K562 (cell line): Measurements from ENCODE around the gene MMP28. TPM values are rescaled to one million over a fixed set of nuclear protein-coding genes. Genes with fewer than 3 reads are reported as not detected.

Source experiments
- ARHGAP35 ChIP-seq: fragments of 450-650 bp; IDR thresholded peaks from 2 replicates; pipeline ENCODE4 v1.6.1; 2018; ENCODE audit not compliant: partially characterized antibody
- ATF7 ChIP-seq: fragments of 450-650 bp; IDR thresholded peaks from 2 replicates; pipeline ENCODE4 v1.7.1; 2014; ENCODE audit warnings: mild to moderate bottlenecking, moderate library complexity
- BRD9 ChIP-seq: fragments of 450-650 bp; IDR thresholded peaks from 2 replicates; pipeline ENCODE4 v1.6.1; 2018; ENCODE audit warnings: low read depth; ENCODE audit not compliant: partially characterized antibody
- CTBP1 ChIP-seq: fragments of 450-650 bp; IDR thresholded peaks from 2 replicates; pipeline ENCODE4 v1.6.1; 2016; ENCODE audit warnings: borderline replicate concordance
- GABPA ChIP-seq: fragments of 200-800 bp; sonication (Bioruptor generic); conservative IDR thresholded peaks from 2 replicates; pipeline ENCODE4 v1.6.1; 2016; ENCODE audit warnings: low read depth, missing genetic modification characterization, missing compliant biosample characterization
- JUND ChIP-seq, 2 experiments: IDR thresholded peaks; 2 replicates in 1 of 2; 3 replicates in 1 of 2; pipeline ENCODE4 v1.6.1; 2011; ENCODE audit warnings: borderline replicate concordance in 2 of 2, low read depth in 2 of 2, low read length in 2 of 2, improper control_type of control experiment in 1 of 2, missing biosample characterization in 1 of 2, missing genetic modification characterization in 1 of 2, missing genetic modification reagents in 1 of 2
- L3MBTL2 ChIP-seq: fragments of 450-650 bp; IDR thresholded peaks from 2 replicates; pipeline ENCODE4 v1.6.1; 2016; ENCODE audit warnings: mild to moderate bottlenecking, moderate library complexity
- NUFIP1 ChIP-seq: fragments of 450-650 bp; IDR thresholded peaks from 2 replicates; pipeline ENCODE4 v1.6.1; 2018; ENCODE audit not compliant: partially characterized antibody
- PRDM10 ChIP-seq: fragments of 450-650 bp; IDR thresholded peaks from 2 replicates; pipeline ENCODE4 v1.6.1; 2018; ENCODE audit not compliant: partially characterized antibody
- RBM14 ChIP-seq: fragments of 200-400 bp; formaldehyde crosslinking; IDR thresholded peaks from 2 replicates; pipeline ENCODE4 v1.6.1; 2018; ENCODE audit warnings: low read depth, mild to moderate bottlenecking, low read length, moderate library complexity, borderline replicate concordance; ENCODE audit not compliant: insufficient read depth
- SAFB ChIP-seq: fragments of 200-400 bp; formaldehyde crosslinking; IDR thresholded peaks from 2 replicates; pipeline ENCODE4 v1.6.1; 2017; ENCODE audit warnings: low read depth, low read length, borderline replicate concordance
- THRB ChIP-seq: fragments of 450-650 bp; formaldehyde crosslinking; conservative IDR thresholded peaks from 2 replicates; pipeline ENCODE4 v1.4.0; 2022; ENCODE audit warnings: mild to moderate bottlenecking, missing genetic modification characterization
- XRCC5 ChIP-seq: fragments of 200-400 bp; formaldehyde crosslinking; IDR thresholded peaks from 2 replicates; pipeline ENCODE4 v1.6.1; 2017; ENCODE audit warnings: low read depth, mild to moderate bottlenecking, low read length
- ZBTB11 ChIP-seq, 3 experiments: fragments of 200-800 bp in 1 of 3; fragments of 250-450 bp in 1 of 3; fragments of 450-650 bp in 1 of 3; sonication (Bioruptor Pico) in 1 of 3; sonication (Bioruptor generic) in 1 of 3; formaldehyde crosslinking in 1 of 3; IDR thresholded peaks; 2 replicates each; pipeline versions ENCODE4 v1.6.1 to v1.8.0; 2016 to 2022; ENCODE audit warnings: mild to moderate bottlenecking in 2 of 3, missing genetic modification characterization in 2 of 3, missing compliant biosample characterization in 1 of 3, moderate library complexity in 1 of 3
- ZNF431 ChIP-seq: sonication (generic); formaldehyde crosslinking; IDR thresholded peaks from 2 replicates; pipeline ENCODE4 v1.8.0; 2022; ENCODE audit warnings: mild to moderate bottlenecking, missing genetic modification reagents
- polyA plus RNA-seq, 8 experiments: library from polyadenylated mRNA; depleted of rRNA in 4 of 8; stranded (reverse) in 5 of 8; unstranded in 3 of 8; fragments of >200 nt; fragmentation: Nextera tagmentation in 2 of 8; fragmentation: Illumina TruSeq in 1 of 8; extraction: Ambion mirVana in 2 of 8; extraction: Trizol in 1 of 8; gene quantifications; 2 replicates each; pipeline versions ENCODE4 v1.2.1 to v1.2.3, GENCODE V29; 2011 to 2014; ENCODE audit warnings: inconsistent platforms in 1 of 8, missing spikeins in 1 of 8
- total RNA-seq, 7 experiments: library from RNA; depleted of rRNA in 6 of 7; stranded (reverse); fragments of >200 nt in 6 of 7; fragmentation: Illumina TruSeq in 2 of 7; extraction: Trizol in 2 of 7; gene quantifications; 2 replicates each; pipeline versions ENCODE4 v1.2.1 to v1.2.3, GENCODE V29; 2011 to 2021; ENCODE audit warnings: low replicate concordance in 1 of 7

Gene MMP28
- total and polyA plus RNA-seq, 9 of the 15 experiments (the other 6 are each of a cell fraction or from before 2014, with no cell fraction given), result not detected

GRCh38 chr17:35764123-35764991 is 31.1 kb downstream of the MMP28 start (continued):
- TF ChIP-seq PRDM10, result peak; percentile 77
- 0 out of 2 replicates have a peak, but pooled peaks have one; percentile 34 for TF ChIP-seq RBM14
- TF ChIP-seq L3MBTL2, result peak; percentile 97
- TF ChIP-seq THRB (CRISPR knock-in tag), result no peak
- 0 out of 2 replicates have a peak, but pooled peaks have one; percentile 32 for TF ChIP-seq GABPA (tag)
- TF ChIP-seq NUFIP1, result no peak
- TF ChIP-seq ARHGAP35, result no peak
- TF ChIP-seq CTBP1, result peak; percentile 94
- TF ChIP-seq ZBTB11 (CRISPR knock-in tag; IDR thresholded peaks at IDR 0.05), result no peak
- 0 out of 2 replicates have a peak, but pooled peaks have one; percentile 25 for TF ChIP-seq ZNF431 (CRISPR knock-in tag)
- TF ChIP-seq ATF7, result peak; percentile 65; the same call in 1 of the 2 replicates
- peak; percentile 11; the same call in 1 of the 2 replicates for TF ChIP-seq SAFB
- TF ChIP-seq XRCC5, result peak; percentile 69
- no peak for TF ChIP-seq BRD9
- TF ChIP-seq JUND (IDR thresholded peaks at IDR 0.05; ENCODE audit: borderline replicate concordance, low read depth, low read length), result peak; percentile 43; the same call in 1 of the 2 replicates
- no peak; the same call in 2 of the 3 replicates for TF ChIP-seq JUND (tag; IDR thresholded peaks at IDR 0.05; ENCODE audit: borderline replicate concordance, low read depth, low read length)
